GM19455 (cell line): ENCODE results near the gene C11orf86.
"Not testable (repeated sequence)": the region's sequence is repeated elsewhere in the genome, so short reads cannot be mapped to it uniquely, and the experiment has no call there.

Source experiments
- ATAC-seq: cut with Tn5 transposase; IDR thresholded peaks from one replicate; pipeline ENCODE4 v1.9.1; 2021; ENCODE audit not compliant: unreplicated experiment

C11orf86 gene

DNA sequence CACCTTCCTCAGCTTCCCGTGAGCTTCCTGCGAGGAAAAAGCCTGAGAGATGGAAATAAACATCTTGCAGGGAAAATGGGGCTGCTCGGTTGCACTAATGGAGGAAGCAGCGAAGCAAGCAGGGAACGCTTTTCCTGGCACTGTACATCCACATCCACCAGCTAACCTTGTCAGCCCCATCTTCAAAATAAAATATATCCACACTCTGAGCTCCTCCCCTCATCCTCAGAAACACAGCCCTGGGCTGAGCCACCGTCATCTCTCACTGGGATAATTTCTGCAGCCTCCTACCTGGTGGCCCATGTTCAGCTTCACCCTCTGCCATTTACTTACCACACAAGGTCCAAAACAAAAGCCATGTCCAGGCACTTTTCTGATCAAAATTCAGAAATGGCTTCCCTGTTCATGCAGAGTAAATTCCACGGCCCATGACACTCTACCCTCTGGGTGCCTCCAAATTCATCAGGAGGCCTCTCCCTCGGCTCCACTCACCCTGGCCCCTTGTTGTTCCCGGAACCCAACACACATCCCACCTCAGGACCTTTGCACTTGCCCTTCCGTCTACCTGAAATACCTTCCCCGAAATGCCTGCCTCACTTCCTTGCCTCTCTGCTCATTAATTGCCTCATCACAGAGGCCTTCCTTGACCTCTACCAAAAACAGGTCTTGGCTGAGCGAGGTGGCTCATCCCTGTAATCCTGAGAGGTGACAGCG, 13.0 kb downstream of the C11orf86 start:
- ATAC-seq = no peak

- ATAC-seq = not testable (repeated sequence)
These were observed 13.6 kb downstream of the C11orf86 start for GRCh38 chr11:66988741-66989140.

DNA sequence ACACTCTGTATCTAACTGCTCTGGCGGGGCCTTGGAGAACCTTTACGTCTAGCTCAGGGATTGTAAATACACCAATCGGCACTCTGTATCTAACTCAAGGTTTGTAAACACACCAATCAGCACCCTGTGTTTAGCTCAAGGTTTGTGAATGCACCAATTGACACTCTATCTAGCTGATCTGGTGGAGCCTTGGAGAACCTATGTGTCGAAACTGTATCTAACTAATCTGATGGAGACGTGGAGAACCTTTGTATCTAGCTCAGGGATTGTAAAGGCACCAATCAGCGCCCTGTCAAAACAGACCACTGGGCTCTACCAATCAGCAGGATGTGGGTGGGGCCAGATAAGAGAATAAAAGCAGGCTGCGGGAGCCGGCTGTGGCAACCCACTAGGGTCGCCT, 14.3 kb downstream of the C11orf86 start:
- not testable (repeated sequence) for ATAC-seq

DNA sequence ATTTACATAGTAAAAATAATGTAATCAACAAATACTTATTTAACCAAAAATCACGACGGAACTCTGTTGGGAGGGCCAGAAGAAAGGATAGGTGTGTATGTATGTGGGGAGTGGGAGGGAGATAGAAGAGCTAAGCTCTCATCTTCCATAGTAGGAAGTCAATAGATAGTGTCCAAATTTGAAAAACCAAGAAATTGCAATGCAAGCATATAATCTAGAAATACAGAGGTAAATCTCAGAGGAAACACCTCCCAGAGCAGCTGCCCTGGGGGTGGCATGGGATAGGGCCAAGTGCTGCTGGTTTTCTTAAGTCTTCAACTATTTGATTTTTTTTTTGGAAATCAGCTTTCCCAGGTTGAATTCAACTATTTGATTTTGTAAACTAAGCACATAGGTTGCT, 16.9 kb downstream of the C11orf86 start:
- no peak for ATAC-seq

GRCh38 chr11:66996609-66997273, 21.6 kb downstream of the C11orf86 start:
- no peak for ATAC-seq

DNA sequence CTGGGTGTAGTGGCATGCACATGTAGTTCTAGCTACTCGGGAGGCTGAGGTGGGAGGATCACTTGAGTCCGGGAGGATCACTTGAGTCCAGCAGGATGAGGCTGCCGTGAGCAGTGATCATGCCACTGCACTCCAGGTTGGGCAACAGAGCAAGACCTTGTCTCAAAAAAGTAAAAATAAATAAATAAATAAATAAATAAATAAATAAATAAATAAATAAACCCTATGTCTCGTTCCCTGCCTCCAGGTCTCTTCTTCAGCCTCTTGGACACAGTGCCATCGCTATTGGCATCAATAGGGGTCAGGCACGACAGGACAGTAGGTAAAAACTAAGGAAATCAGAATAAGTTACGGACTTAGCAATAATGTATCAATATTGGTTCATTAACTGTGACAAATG, 24.5 kb downstream of the C11orf86 start:
- ATAC-seq = no peak

DNA sequence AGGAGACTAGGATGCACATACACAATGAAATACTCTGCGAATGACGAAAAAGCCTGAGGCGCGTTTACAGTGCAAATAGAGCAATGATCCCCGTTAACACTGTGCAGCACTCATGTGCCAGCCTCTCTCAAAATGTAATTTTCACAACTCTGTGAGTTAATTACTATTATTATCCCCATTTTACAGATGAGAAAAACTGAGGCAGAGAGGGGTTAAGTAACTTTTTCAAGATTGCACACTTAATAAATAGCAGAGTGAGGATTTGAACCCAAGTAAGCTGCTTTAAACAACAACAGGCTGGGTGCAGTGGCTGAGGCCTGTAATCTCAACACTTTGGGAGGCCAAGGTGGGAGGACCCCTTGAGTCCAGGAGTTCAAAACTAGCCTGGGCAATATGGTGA, 26.2 kb downstream of the C11orf86 start:
- no peak for ATAC-seq

- ATAC-seq = no peak
These were observed 27.3 kb downstream of the C11orf86 start for GRCh38 chr11:67002297-67002913.

DNA sequence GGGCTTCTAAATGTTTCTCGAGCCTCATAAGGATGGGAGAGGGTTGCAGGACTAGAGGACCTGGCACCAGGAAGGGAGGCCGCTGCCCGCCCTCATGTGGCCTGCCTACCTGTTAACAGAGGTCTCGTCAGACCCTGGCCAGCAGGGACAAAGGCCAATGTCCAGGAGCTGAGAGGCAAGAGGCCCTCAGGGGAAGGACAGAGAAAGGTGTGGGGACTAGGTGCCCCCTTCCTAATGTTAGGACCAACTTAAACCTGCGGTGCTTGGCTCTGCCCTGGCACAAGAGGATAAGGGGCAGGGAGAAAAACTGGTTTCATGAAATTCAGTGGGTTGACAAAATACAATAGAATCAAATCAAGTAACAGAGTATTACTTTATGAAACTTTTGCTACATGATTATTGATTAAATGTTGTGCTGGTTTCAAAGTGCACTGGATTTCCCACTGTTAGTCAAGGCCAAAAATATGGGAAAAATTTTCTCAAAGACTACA, 27.9 kb downstream of the C11orf86 start:
- ATAC-seq = no peak

GRCh38 chr11:67005200-67005599, 30.1 kb downstream of the C11orf86 start:
- ATAC-seq = not testable (repeated sequence)

GRCh38 chr11:67006029-67006884, 31.2 kb downstream of the C11orf86 start:
- no peak for ATAC-seq

GRCh38 chr11:67007126-67007525, 32.0 kb downstream of the C11orf86 start:
- ATAC-seq = no peak

- ATAC-seq = no peak
These were observed 35.3 kb downstream of the C11orf86 start for GRCh38 chr11:67010296-67010905.

DNA sequence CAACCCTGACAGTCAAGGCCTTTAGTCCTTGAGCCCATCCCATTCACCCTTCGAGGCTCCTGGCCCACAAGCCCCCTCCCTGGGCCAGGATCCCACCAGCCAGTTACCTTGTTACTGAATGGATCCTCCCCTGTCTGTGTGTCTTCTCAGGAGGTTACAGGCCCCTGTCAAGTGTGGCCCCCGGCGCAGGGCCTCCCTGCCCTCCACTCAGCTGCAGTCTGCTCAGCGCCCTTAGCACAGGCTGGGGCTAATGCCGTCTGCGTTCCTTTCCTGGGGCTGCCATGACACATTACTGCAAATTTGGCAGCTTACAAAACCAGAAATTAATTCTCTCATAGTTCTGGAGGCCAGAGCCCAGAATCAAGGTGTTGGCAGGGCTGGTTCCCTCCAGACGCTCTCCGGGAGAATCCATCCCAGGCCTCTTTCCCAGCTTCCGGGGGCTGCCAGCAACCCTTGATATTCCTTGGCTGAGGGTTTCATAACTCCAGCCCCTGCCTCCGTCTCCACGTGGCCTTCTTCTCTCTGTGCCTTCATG, 38.5 kb downstream of the C11orf86 start:
- ATAC-seq = no peak

DNA sequence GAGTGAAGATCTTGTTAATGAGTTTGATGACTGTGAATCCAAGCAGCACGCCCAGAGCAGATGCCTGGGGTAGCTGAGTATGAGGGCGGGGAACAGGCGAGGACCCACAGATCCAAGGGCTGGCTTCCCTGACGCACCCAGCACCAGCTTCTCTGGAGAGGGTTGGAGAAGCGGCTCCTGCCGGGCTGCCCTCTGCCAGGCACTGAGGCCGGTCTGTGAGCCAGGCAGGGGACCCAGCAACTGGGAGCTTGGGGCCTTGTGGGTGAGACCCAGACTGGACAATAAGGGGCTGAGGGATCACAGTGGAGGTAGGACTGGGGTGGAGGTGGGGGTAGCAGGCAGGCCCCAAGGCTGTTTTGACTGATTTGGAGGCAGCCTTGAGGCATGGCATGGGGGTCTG, 39.2 kb downstream of the C11orf86 start:
- ATAC-seq = no peak

DNA sequence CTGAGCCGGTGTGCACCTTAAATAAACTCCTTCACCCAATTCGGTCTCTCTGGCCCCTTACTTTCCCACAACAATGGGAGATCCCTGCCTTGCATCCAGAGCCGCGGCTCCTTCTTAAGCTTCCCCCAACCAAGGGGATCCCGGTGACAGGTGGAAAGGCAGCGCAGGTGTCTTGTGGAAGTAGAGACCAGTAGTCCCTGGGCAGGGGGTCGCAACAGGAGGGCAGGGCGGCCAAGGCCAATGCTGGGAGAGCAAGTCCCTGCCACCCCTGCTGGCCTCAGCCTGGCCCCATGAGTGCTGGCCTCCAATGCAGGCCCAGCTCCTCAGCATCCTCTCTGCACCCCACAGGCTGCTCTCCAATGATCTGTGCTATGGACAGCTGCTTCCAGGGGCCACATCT, 39.9 kb downstream of the C11orf86 start:
- no peak for ATAC-seq

GRCh38 chr11:67016550-67016949, 41.4 kb downstream of the C11orf86 start:
- ATAC-seq = no peak

GRCh38 chr11:67020949-67021348, 45.8 kb downstream of the C11orf86 start:
- ATAC-seq = no peak

DNA sequence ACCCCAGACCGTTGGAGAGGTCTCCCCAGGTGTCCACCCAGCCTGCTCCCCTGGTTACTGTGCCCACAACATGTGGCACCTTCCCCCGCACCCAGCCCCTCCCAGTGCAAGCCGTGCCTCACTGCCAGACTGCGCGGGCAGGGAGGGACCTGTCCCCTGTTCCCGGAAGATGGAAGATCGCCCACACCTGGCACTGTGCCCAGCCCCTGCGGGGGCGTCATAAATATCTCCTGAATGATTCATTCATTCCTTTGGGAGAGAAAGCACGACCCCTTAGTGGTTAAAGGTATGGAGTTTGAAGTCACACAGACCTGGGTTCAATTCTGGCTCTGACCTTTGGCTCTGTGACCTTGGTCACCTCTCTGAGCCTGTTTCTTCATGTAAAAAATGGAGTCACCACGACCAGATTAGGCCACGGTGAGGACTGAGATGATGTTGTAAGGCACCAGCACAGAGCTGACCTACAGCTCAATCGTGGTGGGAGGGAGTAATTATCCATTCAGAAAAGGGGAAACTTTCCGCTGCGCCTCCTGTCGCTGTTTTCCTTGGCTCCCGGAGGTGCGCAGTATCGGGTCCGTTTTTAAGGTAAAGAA, 47.3 kb downstream of the C11orf86 start:
- no peak for ATAC-seq
